GM19043 (cell line): ENCODE data around the gene JAM3.

Experiments
- ATAC-seq: cut with Tn5 transposase; IDR thresholded peaks from one replicate; pipeline ENCODE4 v1.9.1; 2021; ENCODE audit warnings: low read depth; ENCODE audit not compliant: unreplicated experiment

JAM3 gene

DNA sequence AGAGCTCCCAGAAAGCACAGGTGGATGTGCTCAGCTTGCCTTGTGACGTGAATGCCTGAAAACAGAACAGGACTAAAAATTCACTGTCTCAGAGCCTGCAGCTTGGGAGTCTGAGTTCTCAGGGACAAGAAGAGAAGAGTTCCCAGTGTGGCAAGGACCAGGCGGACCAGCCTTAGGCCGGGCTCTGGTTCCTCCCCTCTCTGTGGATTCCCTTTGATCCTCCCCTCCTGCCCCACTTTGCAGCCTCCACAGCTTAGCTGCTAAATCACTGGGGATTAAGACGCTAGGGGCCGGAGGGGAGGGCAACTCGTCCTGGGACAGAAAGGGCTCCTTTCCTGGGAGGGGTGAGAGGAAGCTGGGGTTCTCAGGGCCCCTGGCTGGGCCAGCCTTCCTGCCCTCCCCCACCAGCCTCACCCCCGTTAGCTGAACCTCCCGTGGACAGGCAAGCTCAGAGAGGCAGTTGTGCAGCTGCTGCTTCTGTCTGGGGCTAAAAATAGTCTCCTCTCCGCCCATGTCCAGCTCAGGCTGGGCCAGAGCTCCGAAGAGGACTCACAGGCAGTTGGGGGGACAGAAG, 29.9 kb upstream of the JAM3 start:
- ATAC-seq: no peak

DNA sequence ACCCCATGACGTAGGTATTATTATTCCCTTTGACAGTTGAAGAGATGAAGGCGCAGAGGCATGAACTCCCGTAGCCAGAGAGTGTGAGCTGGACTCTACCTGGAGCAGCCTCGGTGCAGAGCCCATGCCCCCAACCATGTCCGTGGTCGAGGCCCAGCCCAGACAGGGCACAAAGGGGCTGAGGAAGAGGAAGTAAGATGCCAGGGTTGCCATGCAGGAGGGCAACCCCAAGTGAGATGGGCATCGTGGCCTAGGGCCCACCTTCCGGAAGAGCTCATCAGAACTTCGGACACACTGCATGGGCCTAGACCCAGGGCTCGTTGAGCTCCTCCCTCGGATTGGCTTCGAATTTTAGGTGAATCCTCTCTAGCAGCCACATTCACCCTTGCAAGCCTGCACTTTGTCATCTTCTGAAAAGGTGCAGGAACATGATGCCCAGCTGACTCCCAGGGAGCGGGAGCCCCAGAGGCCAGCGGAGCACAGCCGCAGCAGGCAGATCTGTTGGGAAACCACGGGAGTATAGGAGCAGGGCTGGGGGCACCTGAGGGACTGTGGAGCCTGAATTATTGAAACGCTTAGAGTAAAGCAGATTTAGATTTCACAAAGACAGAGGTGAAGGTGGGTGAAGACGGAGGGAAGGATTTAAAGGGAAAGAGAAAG, 29.0 kb upstream of the JAM3 start:
- no peak for ATAC-seq

DNA sequence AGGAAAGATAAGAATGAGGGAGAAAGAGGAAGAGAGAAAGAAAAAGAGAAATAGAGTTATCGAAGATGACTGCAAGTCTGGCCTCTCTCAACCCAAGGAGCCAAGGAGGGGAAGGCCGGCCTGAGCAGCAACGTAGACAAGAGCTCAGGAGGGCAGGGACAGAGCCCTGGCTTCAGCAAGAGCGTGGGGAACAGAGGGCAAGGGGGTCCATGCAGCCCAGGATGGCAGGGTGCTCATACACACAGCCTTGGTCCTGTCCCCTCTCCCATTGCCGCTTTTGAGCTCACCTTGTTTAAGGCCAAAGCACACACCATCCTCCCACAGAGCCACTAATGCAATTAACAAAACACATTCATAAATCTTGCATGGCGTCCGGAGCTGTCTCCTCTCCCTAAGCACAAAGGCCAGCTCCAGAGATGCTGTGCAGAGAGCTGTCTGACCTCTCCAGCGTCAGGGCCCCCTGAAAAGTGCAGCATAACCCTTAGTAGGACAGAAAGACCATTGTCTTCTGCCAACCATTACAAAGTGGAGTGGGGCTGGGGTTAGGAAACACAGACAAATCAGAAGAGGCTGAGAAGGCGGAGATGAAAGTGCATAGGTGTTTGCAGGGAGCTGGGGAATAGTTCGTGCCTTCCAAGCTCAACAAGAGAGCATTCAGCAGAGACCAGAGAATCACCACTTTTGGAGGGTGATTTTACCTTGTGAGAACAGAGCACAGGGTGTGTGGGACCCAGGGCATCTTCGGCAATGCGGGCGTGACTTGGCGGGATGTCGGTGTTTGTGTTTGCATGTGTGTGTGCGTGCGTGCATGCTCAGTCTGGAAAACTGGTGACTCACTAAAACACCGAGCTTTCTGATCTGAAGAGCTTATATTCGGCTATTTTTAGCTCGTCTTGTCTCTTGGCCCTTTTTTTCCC, 28.2 kb upstream of the JAM3 start:
- ATAC-seq: no peak

DNA sequence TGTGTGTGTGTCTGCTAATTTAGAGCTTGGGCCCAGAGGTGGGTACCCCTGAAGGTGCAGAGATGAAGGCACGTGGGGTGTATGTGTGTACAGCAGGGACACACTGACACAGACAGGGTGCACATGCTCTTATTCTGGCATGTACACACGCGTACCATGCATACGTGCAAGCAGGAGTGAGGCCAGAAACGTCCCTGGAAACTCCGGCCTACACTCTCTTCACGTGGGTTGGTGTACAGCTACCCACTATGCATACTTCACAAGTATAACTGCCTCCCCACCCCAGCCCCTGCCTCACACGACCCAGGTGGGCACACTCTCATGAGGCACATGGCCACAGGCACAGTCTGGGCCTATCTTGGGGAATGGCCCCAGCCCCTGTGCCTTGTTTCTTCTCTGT, 27.5 kb upstream of the JAM3 start:
- no peak for ATAC-seq

DNA sequence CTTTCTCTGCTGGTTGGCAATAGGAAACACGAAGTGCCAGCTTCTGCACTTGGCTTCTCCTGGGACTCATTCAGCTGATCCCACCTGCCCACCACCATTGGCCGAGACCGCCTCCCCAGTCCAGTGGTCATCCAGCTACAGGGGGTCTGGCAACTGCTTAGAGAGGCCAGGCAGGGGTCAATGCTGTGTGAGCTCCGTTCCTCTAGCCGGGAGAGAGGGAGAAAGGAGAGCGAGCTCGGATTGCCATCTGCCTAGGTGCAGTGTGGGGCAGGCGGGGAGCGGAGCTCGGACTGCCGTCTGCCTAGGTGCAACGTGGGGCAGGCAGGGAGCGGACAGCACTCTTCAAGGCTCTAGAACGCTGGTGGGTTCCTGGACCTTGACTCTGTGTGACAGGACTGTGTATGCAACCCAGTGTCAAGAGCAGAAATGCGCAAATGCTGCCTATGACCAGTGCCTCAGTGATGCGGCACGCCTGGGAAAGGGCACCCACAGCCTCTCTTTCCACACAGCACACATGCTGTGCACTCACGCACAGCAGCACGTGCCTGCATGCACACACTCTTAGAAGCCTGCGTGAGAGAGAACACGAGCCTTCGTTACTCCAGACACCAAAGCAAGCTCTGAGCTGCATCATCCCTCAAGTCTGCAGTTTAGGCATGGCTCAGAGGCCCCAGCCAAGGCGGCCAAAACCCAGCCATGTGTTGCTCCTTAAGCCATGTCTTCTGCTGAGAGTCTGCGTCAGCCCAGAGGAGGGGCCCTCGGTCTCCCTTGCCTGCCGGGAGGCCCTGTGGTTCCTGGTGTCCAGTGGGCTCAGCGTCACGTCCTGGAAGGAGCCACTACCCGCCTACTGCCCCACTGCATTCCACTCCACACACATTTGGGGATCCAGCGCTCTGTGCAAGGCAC, 26.8 kb upstream of the JAM3 start:
- ATAC-seq: no peak

DNA sequence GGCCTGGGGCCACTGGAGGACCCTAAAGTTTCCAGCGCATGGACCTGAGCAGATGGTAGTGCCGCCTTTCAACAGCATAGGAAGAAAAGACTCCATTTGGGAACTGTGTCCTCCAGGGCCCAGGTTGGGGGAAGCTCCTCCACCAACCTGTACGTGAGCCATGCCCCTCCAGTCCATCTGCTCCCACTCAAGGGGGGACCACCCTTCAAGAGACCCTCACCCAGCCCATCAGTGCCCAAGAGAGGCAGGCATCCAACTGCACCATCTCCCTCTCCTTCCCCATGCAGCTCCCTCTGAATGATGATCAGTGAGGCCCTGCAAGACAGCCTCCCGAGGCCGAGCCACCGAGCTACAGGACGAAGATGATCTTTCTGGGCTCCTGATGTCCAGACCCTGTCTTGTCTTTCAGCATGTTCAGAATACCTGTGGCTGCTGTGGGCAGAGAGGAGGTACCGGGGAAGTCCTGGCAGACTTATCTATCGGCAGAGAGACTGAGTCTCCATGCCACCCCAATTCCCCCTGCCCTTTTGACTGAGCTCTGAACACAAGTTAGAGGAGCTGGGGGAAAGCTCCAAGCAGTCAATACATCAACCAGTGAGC, 25.0 kb upstream of the JAM3 start:
- ATAC-seq: no peak

DNA sequence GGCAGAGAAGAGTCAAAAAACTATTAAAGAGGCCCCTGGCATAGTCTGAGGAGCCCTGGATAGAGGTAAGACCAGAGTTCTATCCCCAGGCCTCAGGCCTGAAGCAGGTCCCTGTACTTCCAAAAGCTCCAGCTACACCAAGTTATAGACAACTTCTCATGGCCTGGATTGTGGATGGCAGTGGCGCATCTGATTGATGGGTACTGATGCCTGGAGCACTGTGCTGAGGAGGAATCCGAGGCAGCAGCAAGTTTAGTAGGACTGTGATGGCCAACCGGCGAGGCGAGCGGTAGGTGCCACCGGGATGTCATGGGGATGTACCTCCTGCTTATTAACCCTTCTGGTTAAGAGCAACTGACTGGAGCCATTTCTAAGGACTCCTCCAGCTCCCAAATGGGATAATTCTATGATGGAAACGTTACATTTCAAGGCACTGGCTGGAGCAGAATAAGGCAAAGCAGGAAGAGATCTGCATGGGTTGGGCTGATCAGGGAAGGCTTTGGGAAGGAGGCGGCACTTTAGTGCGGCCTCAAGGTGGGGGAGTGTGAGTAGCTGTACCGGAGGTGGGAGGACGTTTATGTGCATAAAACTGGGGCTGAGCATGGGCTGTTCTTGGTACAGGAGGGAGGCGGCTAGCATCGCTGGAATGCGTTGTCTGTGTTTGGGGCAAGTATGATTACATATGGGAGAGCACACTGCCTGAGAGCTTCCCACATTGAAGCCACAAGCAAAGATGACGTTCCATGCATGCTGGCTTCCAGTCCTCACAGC, 24.2 kb upstream of the JAM3 start:
- ATAC-seq: no peak

DNA sequence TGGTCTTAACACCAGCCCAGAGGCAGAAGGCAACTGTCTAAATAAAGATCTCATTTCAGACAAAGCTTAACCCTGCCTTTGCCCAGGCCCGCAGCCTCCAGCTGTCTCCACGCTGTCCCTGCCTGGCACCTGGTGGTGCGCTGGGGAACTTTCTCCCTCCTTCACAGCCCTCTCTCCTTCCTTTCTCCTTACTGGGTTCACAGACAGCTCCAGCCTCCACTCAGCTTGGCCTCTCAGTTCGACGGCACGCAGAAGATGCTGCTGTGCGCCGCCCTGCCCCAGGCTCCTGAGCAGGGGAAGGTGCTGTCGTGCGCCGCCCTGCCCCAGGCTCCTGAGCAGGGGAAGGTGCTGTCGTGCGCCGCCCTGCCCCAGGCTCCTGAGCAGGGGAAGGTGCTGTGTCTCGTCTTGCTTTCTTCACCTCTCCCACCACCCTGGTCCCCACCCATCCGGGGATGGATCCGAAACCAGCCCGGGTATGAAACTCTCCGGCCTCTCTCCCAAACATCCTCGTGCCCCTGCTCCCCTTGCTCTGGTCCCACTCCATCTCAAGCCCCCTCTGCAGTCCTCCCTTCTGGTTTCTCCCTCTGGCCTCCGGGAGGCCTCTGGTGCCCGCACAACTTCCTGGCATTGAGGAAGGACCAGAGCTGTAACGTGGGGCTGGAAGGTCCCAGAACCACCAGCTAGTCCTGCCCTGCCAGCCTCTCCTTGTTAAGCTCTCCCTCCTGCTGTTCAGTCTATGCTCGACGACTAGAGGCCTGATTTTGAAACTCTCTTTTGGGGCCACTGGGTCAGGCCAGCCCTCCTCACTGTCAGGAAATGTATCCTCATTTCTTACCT, 22.9 kb upstream of the JAM3 start:
- ATAC-seq: no peak

DNA sequence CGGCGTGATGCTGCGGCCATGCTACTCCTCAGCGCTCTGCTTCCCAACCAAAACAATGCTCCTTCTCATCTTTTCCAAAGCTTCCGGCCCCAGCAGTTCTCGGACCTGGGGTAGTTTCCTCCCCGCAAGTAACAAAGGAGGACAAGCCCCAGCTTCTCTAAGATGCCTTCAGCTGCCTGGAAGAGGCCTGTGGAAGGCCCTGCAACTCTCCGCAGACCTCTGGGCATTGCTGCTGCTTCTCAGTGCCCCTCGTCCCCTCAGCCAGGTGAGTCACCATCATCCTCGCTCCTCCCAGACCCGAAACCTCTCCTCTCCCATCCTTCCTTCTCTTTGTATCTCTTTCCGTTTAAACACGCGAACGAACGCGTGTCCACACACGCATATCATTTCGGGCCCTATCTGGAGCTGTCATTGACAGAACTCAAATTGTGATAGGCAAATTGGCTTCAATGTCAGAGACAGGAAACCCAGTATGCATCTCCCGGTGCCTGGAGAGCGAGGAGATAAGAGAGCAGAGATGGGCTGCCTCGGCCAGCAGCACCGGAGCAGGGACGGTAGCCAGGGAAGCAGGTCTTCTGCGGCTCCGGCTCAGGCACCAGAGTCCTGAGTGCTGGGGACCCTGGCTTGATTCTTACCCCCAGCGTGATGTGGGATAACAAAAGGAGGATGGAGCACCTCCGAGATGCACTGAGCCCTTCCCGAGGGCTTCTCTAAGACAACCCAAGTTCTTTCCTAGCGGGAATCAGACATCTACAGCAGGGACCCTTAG, 22.0 kb upstream of the JAM3 start:
- no peak for ATAC-seq

DNA sequence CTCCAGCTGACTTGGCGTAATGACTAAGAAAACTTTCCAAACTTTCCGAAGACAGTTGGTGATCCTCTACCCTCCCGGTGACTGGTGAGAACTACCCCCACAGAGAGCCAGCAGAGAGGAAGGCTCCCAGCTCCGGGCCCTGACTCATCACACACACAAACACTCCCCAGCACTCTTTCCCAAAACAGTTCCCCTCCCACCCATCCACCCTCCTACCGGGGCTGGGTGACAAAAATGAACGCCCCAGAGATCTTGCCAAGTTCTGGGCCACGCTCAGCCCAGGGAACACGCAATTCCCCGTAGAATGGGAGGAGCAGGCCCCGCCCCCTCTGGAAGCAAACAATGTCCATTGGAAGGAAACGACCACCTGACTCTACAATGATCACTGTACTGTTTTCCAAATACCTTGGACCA, 21.3 kb upstream of the JAM3 start:
- no peak for ATAC-seq

DNA sequence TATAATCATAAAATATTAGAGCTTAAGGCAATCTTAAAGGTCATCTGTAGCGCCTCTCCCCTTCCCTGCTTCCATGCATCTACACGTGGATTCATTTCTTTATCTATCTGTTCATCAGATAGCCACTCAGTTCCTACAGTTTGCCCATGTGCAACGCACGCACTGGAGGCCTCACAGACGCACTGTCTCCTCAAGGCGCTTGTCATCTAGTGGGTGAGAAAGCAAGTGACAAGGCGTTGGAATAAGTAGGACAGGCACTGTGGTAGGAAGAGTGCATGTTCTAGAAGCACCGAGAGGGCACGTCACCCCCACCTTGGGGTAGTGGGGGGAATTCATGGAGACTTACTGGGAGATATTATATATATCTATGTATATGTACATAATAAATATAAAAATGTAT, 20.8 kb upstream of the JAM3 start:
- no peak for ATAC-seq

DNA sequence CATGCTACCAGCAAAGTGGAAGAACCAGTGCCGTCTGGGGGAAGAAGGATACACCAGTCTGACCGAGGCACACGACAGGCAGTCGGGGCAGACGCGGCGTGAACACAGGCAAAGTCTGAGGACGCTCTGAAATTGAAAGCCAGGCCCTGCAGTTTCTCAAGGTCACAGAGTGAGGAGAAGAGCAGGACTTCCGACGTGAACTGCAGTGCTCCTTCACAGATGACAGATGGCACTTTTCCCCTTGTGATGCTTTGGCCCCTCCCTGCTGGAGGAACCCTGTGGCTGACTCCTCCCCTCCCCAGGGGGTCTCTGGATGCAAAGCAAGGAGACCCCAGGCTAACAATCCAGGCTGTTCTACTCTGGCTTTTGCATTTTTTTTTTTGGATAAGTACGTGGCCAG, 19.6 kb upstream of the JAM3 start:
- ATAC-seq: no peak

DNA sequence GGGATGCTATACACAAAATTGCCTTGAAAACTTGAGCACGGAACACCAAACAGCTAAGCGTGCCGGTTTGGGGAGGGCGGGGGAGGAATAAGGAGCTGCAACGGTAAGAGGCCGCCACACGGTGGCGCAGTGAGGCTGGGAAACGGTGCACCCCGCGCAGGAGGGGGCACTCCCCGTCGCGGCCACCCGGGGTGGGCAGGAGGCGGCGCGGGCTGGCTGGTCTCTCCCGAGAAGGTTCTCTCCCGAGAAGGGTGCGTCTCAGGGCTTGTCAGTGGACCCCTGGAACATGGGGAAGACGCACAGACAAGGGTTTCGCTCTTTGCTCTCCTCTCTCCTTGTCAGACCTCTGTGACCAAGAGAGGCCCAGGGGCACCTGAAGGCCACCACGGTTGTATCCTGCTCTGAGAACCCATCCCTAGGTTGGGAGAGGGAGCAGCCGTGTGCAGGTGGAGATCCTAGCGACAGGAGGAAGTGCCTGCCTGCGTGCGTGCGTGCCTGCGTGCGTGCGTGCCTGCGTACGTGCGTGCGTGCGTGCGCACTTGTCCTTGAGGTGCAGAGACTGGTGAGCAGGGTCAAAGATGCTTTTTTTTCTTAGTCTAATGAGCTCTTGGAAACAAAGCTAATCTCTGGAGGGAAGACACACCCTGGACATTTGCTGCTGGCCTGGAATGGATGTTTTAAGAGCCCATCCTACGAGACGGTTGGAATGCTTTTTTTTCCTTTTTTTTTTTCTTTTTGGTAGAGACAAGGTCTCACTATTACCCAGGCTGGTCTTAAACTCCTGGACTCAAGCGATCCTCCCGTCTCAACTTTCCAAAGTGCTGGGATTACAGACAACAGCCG, 18.1 kb upstream of the JAM3 start:
- peak; percentile 95 for ATAC-seq

DNA sequence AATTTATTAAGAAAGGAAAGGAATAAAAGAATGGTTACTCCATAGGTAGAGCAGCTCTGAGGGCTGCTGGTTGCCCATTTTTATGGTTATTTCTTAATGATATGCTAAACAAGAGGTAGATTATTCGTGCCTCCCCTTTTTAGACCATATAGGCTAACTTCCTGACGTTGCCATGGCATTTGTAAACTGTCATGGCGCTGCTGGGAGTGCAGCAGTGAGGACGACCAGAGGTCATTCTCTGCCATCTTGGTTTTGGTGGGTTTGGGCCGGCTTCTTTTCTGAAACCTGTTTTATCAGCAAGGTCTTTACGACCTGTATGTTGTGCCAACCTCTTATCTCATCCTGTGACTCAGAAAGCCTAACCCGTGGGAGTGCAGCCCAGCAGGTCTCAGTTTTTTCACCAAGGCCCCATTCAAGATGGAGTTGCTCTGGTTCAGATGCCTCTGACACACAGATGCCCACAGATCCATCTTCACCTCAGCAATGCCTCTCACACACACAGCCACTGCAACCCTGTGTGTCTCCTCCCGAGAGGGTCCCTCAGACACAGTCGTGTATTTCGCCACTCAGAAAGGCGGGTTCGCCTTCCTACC, 16.4 kb upstream of the JAM3 start:
- no peak for ATAC-seq

DNA sequence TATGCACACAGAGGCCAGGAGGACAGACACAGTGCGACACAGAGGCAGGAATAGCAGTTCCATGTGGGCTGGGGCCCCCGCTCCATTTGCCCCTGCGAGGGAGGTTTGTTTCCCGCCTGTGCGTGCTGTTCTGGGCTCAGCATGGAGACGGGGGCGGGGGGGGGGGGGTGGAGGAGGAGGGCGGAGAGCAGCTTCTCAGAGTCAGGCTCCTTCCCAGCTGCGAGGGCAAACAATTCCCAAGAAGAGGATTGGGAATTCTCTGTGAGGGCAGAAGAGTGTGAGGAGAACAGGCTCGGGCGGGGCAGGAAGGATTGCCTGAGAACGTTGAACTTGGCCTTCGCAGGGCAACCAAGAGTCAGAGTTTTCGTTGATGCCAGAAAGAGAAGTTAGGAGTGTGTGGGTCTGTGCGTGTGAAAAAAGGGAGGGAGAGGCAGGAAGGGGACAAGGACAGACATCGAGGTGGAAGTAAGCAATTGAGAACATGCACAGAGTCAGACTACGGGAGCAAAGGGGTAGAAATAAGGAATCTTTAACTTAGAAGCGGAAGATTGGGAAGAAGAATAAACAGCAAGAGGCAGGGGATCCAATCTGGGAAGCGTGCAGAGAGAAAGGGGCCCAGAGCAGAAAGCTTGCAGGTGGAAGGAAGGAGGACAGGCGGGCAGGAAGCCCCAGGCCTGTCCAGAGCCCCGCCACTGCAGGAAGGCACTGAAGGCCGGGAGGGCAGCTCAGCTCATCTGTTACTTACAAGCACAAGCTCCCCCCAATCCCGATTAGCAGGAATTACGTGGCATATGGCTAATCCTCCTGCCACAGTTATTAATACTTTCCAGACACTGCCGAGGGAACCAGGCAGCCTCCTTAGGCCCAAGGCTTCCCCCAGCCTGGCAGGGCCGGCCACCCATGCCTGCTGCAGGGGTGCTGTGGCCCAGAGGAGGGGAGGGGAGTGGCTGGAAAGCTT, 15.6 kb upstream of the JAM3 start:
- no peak for ATAC-seq

DNA sequence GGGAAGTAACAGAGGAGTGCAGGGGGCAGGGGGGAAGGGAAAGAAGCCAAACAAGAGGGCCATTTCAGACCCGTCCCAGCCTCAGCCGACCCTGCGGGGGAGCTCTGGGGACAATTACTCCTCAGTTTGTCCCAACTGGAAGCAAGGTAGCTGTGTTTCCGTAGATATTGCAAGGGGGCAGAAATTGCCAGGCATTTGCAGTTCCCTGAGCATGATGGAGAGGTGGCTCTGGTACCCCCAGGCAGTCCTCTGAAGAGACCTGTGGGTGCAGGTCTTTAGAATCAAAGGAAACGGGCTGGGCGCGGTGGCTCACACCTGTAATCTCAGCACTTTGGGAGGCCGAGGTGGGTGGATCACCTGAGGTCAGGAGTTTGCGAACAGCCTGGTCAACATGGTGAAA, 13.8 kb upstream of the JAM3 start:
- ATAC-seq: no peak
